ENCODE data around the gene WASHC4.

GRCh38 chr12:105142259-105142658, 34.7 kb downstream of the WASHC4 start:
- no peak for TF ChIP-seq CTCF (IDR thresholded peaks at IDR 0.05)
- TF ChIP-seq POLR2A (IDR thresholded peaks at IDR 0.05; ENCODE audit: low read depth), result no peak

Measured in esophagus muscularis mucosa (tissue), 3 donors.